ENCODE results near the gene ALS2CL. TPM values are rescaled to one million over a fixed set of nuclear protein-coding genes. Genes with fewer than 3 reads are reported as not detected.

ALS2CL gene
- total and polyA plus RNA-seq, 2 experiments from 2014 or later: 3.4 to 11.8 TPM

DNA sequence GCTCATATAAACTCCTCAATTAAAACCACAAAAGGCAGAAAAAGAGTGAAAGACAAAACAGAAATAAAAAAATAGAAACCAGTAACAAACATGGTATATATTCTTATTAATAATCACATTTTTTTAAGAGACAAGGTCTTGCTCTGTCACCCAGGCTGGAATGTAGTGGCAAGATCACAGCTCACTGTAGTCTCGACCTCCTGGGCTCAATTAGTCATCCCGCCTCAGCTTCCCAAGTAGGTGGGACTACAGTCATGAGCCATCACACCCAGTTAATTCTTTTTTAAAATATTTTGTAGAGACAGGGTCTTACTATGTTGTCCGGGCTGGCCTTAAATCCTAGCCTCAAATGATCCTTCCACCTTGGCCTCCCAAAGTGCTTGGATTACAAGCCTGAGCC is 44.0 kb downstream of the ALS2CL start:
- Histone ChIP-seq H3K4me2 (no peak overlapping the region), H3K79me2 (replicated peaks; ENCODE audit: insufficient read depth) (no peaks in the 10 kb centered on the region), H2AFZ (no peak overlapping the region), H3K4me1 (ENCODE audit: insufficient read depth) (peaks cover 5% of the 10 kb centered on the region), H3K27ac (ENCODE audit: low read depth) (no peak overlapping the region), H3F3A (replicated peaks; ENCODE audit: low read depth) (no peaks in the 10 kb centered on the region), H3K4me3 (no peak overlapping the region), H3K9me2 (ENCODE audit: insufficient read depth) (no peaks in the 10 kb centered on the region), H3K36me3 (ENCODE audit: insufficient read depth) (no peaks in the 10 kb centered on the region), H3K27me3 (ENCODE audit: insufficient read depth) (no peaks in the 10 kb centered on the region), H4K20me1 (replicated peaks; ENCODE audit: insufficient read depth) (no peaks in the 10 kb centered on the region)
- H3K36me3 Mint-ChIP-seq (ENCODE audit: low read depth): peaks cover 7% of the 10 kb centered on the region; the same call in 2 of the 3 replicates
- no peak overlapping the region for H3K4me3 Mint-ChIP-seq
- ATAC-seq: no peak
- no peak overlapping the region for H3K27ac Mint-ChIP-seq
- no peak for DNase-seq (ENCODE audit: low spot score)
- H3K9me3 Mint-ChIP-seq: peaks cover 12% of the 10 kb centered on the region
- peaks cover 5% of the 10 kb centered on the region; the same call in 2 of the 3 replicates for H3K4me1 Mint-ChIP-seq
- TF ChIP-seq ZNF114 (CRISPR knock-in tag; IDR thresholded peaks at IDR 0.05) (no peak), POLR2AphosphoS5 (IDR thresholded peaks at IDR 0.05; ENCODE audit: low read depth) (no peak), CREB1 (CRISPR knock-in tag; IDR thresholded peaks at IDR 0.05; ENCODE audit: low read depth) (no peak), EZH2 (IDR thresholded peaks at IDR 0.05; ENCODE audit: low read depth, unreplicated experiment) (no peak), EZH2phosphoT487 (IDR thresholded peaks at IDR 0.05; ENCODE audit: unreplicated experiment) (no peak), JUNB (IDR thresholded peaks at IDR 0.05; ENCODE audit: unreplicated experiment) (no peak), NANOG (IDR thresholded peaks at IDR 0.05; ENCODE audit: borderline replicate concordance) (no peak), STAT1 (IDR thresholded peaks at IDR 0.05; ENCODE audit: unreplicated experiment) (no peak)
- TF ChIP-seq, protein P1, sequence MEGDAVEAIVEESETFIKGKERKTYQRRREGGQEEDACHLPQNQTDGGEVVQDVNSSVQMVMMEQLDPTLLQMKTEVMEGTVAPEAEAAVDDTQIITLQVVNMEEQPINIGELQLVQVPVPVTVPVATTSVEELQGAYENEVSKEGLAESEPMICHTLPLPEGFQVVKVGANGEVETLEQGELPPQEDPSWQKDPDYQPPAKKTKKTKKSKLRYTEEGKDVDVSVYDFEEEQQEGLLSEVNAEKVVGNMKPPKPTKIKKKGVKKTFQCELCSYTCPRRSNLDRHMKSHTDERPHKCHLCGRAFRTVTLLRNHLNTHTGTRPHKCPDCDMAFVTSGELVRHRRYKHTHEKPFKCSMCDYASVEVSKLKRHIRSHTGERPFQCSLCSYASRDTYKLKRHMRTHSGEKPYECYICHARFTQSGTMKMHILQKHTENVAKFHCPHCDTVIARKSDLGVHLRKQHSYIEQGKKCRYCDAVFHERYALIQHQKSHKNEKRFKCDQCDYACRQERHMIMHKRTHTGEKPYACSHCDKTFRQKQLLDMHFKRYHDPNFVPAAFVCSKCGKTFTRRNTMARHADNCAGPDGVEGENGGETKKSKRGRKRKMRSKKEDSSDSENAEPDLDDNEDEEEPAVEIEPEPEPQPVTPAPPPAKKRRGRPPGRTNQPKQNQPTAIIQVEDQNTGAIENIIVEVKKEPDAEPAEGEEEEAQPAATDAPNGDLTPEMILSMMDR (conservative IDR thresholded peaks at IDR 0.05; ENCODE audit: low read depth in 2 of 2): no peak
- TF ChIP-seq, protein P2, sequence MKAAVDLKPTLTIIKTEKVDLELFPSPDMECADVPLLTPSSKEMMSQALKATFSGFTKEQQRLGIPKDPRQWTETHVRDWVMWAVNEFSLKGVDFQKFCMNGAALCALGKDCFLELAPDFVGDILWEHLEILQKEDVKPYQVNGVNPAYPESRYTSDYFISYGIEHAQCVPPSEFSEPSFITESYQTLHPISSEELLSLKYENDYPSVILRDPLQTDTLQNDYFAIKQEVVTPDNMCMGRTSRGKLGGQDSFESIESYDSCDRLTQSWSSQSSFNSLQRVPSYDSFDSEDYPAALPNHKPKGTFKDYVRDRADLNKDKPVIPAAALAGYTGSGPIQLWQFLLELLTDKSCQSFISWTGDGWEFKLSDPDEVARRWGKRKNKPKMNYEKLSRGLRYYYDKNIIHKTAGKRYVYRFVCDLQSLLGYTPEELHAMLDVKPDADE (IDR thresholded peaks at IDR 0.05): no peak
- TF ChIP-seq, protein P3, sequence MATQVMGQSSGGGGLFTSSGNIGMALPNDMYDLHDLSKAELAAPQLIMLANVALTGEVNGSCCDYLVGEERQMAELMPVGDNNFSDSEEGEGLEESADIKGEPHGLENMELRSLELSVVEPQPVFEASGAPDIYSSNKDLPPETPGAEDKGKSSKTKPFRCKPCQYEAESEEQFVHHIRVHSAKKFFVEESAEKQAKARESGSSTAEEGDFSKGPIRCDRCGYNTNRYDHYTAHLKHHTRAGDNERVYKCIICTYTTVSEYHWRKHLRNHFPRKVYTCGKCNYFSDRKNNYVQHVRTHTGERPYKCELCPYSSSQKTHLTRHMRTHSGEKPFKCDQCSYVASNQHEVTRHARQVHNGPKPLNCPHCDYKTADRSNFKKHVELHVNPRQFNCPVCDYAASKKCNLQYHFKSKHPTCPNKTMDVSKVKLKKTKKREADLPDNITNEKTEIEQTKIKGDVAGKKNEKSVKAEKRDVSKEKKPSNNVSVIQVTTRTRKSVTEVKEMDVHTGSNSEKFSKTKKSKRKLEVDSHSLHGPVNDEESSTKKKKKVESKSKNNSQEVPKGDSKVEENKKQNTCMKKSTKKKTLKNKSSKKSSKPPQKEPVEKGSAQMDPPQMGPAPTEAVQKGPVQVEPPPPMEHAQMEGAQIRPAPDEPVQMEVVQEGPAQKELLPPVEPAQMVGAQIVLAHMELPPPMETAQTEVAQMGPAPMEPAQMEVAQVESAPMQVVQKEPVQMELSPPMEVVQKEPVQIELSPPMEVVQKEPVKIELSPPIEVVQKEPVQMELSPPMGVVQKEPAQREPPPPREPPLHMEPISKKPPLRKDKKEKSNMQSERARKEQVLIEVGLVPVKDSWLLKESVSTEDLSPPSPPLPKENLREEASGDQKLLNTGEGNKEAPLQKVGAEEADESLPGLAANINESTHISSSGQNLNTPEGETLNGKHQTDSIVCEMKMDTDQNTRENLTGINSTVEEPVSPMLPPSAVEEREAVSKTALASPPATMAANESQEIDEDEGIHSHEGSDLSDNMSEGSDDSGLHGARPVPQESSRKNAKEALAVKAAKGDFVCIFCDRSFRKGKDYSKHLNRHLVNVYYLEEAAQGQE (IDR thresholded peaks at IDR 0.05; ENCODE audit: unreplicated experiment): no peak
- H3K27me3 Mint-ChIP-seq (ENCODE audit: insufficient read depth, low read depth, poor library complexity): no peaks in the 10 kb centered on the region

All from GM23338 (cell line).